Tibial artery (tissue), 4 donors: ENCODE measurements around the gene LRBA.

Source experiments
- DNase-seq, 2 donors: peaks; one replicate each; pipeline ENCODE4 v3.0.0-alpha.2; 2019
- H3K27ac ChIP-seq, 2 donors: fragments of 200-600 bp; sonication (generic) in 1 of 2; 1 replicate in 1 of 2; 2 replicates in 1 of 2; pipeline ENCODE4 v1.5.1; 2018 to 2019; ENCODE audit warnings: mild to moderate bottlenecking in 1 of 2
- H3K27me3 ChIP-seq, 2 donors: fragments of 200-600 bp; sonication (generic) in 1 of 2; one replicate each; pipeline versions ENCODE4 v1.5.1 to v1.6.0; 2016 to 2019
- H3K36me3 ChIP-seq, 3 donors: fragments of 200-600 bp; sonication (generic) in 2 of 3; one replicate each; pipeline ENCODE4 v1.5.1; 2016 to 2019; ENCODE audit warnings: mild to moderate bottlenecking in 2 of 3
- H3K4me1 ChIP-seq, 4 donors: fragments of 200-600 bp; sonication (generic) in 2 of 4; 1 replicate in 3 of 4; 2 replicates in 1 of 4; pipeline ENCODE4 v1.5.1; 2016 to 2019
- H3K4me3 ChIP-seq, 2 donors: fragments of 200-600 bp; sonication (generic) in 1 of 2; 1 replicate in 1 of 2; 2 replicates in 1 of 2; pipeline ENCODE4 v1.5.1; 2018 to 2019; ENCODE audit warnings: mild to moderate bottlenecking in 2 of 2
- H3K9me3 ChIP-seq, 3 donors: fragments of 200-600 bp; sonication (generic) in 1 of 3; one replicate each; pipeline ENCODE4 v1.5.1; 2016 to 2019
- CTCF ChIP-seq, 2 experiments: fragments of 200-600 bp in 1 of 2; fragments of 450-650 bp in 1 of 2; IDR thresholded peaks; one replicate each; pipeline ENCODE4 v1.5.1; 2017 to 2019; ENCODE audit warnings: antibody characterized with exemption in 2 of 2, mild to moderate bottlenecking in 1 of 2, moderate library complexity in 1 of 2
- intact Hi-C: fragments of 100-400 bp; cut with DNase I; formaldehyde crosslinking; loops from one replicate; pipeline ENCODE4 v1.15.0; 2023; ENCODE audit warnings: low total_unique reads

LRBA gene

GRCh38 chr4:150358691-150359090, 656.4 kb downstream of the LRBA start:
- no peak overlapping the region for H3K4me3 ChIP-seq
- TF ChIP-seq CTCF (IDR thresholded peaks at IDR 0.05) = no peak
- intact Hi-C loops = no loop called here
- H3K27me3 ChIP-seq = no peaks in the 10 kb centered on the region
- H3K9me3 ChIP-seq = no peaks in the 10 kb centered on the region
- H3K27ac ChIP-seq = no peak overlapping the region
- no peaks in the 10 kb centered on the region for H3K4me1 ChIP-seq
- DNase-seq = no peak
- no peaks in the 10 kb centered on the region for H3K36me3 ChIP-seq

GRCh38 chr4:150357829-150358228, 657.3 kb downstream of the LRBA start:
- H3K4me1 ChIP-seq = no peaks in the 10 kb centered on the region
- DNase-seq = no peak
- no peaks in the 10 kb centered on the region for H3K27me3 ChIP-seq
- TF ChIP-seq CTCF (IDR thresholded peaks at IDR 0.05) = no peak
- intact Hi-C loops = no loop called here
- no peaks in the 10 kb centered on the region for H3K36me3 ChIP-seq
- H3K4me3 ChIP-seq = no peak overlapping the region
- no peak overlapping the region for H3K27ac ChIP-seq
- no peaks in the 10 kb centered on the region for H3K9me3 ChIP-seq

GRCh38 chr4:150355858-150356455, 659.1 kb downstream of the LRBA start:
- H3K36me3 ChIP-seq = no peaks in the 10 kb centered on the region
- no peak overlapping the region for H3K4me3 ChIP-seq
- TF ChIP-seq CTCF (IDR thresholded peaks at IDR 0.05) = no peak
- no peaks in the 10 kb centered on the region for H3K27me3 ChIP-seq
- intact Hi-C loops = no loop called here
- no peak overlapping the region for H3K27ac ChIP-seq
- DNase-seq = no peak
- no peaks in the 10 kb centered on the region for H3K9me3 ChIP-seq
- no peaks in the 10 kb centered on the region for H3K4me1 ChIP-seq

GRCh38 chr4:150355418-150355817, 659.7 kb downstream of the LRBA start:
- Histone ChIP-seq H3K4me3 (no peak overlapping the region), H3K9me3 (no peaks in the 10 kb centered on the region), H3K27ac (no peak overlapping the region), H3K4me1 (no peaks in the 10 kb centered on the region), H3K27me3 (no peaks in the 10 kb centered on the region), H3K36me3 (no peaks in the 10 kb centered on the region)
- no peak for DNase-seq
- TF ChIP-seq CTCF (IDR thresholded peaks at IDR 0.05) = no peak
- intact Hi-C loops = no loop called here

GRCh38 chr4:150354214-150354796, 660.8 kb downstream of the LRBA start:
- Histone ChIP-seq H3K27ac (no peak overlapping the region), H3K4me3 (no peak overlapping the region), H3K9me3 (no peaks in the 10 kb centered on the region), H3K36me3 (no peaks in the 10 kb centered on the region), H3K27me3 (no peaks in the 10 kb centered on the region), H3K4me1 (no peaks in the 10 kb centered on the region)
- intact Hi-C loops = no loop called here
- DNase-seq = no peak
- TF ChIP-seq CTCF (IDR thresholded peaks at IDR 0.05) = no peak
